GM18511 (cell line): ENCODE results near the gene CCDC89.

Source experiments
- ATAC-seq: cut with Tn5 transposase; IDR thresholded peaks from one replicate; pipeline ENCODE4 v1.9.1; 2021; ENCODE audit warnings: mild to moderate bottlenecking, moderate library complexity; ENCODE audit not compliant: unreplicated experiment

Gene CCDC89

GRCh38 chr11:85685820-85686459 is at the start of gene CCDC89:
Gene CCDC89, minus strand, starts transcription at chr11:85686195. Its CDS starts 65 bp downstream, at chr11:85686130.
- no peak for ATAC-seq

GRCh38 chr11:85732965-85733364 is 47.0 kb upstream of the CCDC89 start:
- peak; percentile 61 for ATAC-seq

- ATAC-seq, result no peak
Observed at GRCh38 chr11:85726381-85726780, 40.4 kb upstream of the CCDC89 start.

- no peak for ATAC-seq
Observed at GRCh38 chr11:85725510-85726258, 39.7 kb upstream of the CCDC89 start.

GRCh38 chr11:85724748-85725465 is 38.9 kb upstream of the CCDC89 start:
- ATAC-seq, result no peak

- ATAC-seq, result no peak
Observed at GRCh38 chr11:85723088-85723487, 37.1 kb upstream of the CCDC89 start.

GRCh38 chr11:85721191-85721590 is 35.2 kb upstream of the CCDC89 start:
- no peak for ATAC-seq

- ATAC-seq, result no peak
Observed at GRCh38 chr11:85718991-85719807, 33.2 kb upstream of the CCDC89 start.

- no peak for ATAC-seq
Observed at GRCh38 chr11:85718126-85718943, 32.3 kb upstream of the CCDC89 start.

GRCh38 chr11:85717429-85717828 is 31.4 kb upstream of the CCDC89 start:
- no peak for ATAC-seq

GRCh38 chr11:85712953-85713352 is 27.0 kb upstream of the CCDC89 start:
- no peak for ATAC-seq

GRCh38 chr11:85710917-85711316 is 24.9 kb upstream of the CCDC89 start:
- no peak for ATAC-seq

GRCh38 chr11:85709941-85710702 is 24.1 kb upstream of the CCDC89 start:
- ATAC-seq, result no peak

- ATAC-seq, result no peak
Observed at GRCh38 chr11:85705800-85706199, 19.8 kb upstream of the CCDC89 start.

GRCh38 chr11:85704967-85705366 is 19.0 kb upstream of the CCDC89 start:
- no peak for ATAC-seq

- ATAC-seq, result peak; percentile 94
Observed at GRCh38 chr11:85699957-85700741, 14.2 kb upstream of the CCDC89 start.

GRCh38 chr11:85698195-85698594 is 12.2 kb upstream of the CCDC89 start:
- no peak for ATAC-seq

GRCh38 chr11:85697747-85698146 is 11.8 kb upstream of the CCDC89 start:
- ATAC-seq, result no peak

GRCh38 chr11:85695546-85695945 is 9.6 kb upstream of the CCDC89 start:
- no peak for ATAC-seq
